Panc1 (cell line): Measurements from ENCODE around the gene SELENOM. TPM values are rescaled to one million over a fixed set of nuclear protein-coding genes. Genes with fewer than 3 reads are reported as not detected.

Experiments used
- ATAC-seq: fragments of 200-7000 bp; cut with Tn5 transposase; 2 replicates; pipeline ENCODE4 v1.9.1; 2020; ENCODE audit warnings: mild to moderate bottlenecking, moderate library complexity
- BruUV-seq: library from RNA; stranded (reverse); fragments of 400-500 nt; replicated peaks from 2 replicates; lab custom pipeline; 2021; lab: Mats Ljungman, UMichigan
- CTCF ChIA-PET: fragments of 300-600 bp; sonication (Branson Sonifier 250); formaldehyde crosslinking; loops from one replicate; lab custom pipeline; 2022; ENCODE audit warnings: antibody characterized with exemption; lab: Charles Lee
- POLR2A ChIA-PET: fragments of 300-600 bp; sonication (Branson Sonifier 250); formaldehyde crosslinking; loops from one replicate; lab custom pipeline; 2022; ENCODE audit warnings: antibody characterized with exemption; lab: Charles Lee
- DNase-seq: peaks from one replicate; pipeline ENCODE4 v3.0.0-alpha.2; 2010; ENCODE audit warnings: low read depth, low spot score
- H3K27ac ChIP-seq: 2 replicates; pipeline ENCODE4 v1.5.1; 2011; ENCODE audit warnings: mild to moderate bottlenecking, low read length, inconsistent platforms
- H3K27me3 ChIP-seq: fragments of 200-500 bp; sonication (Bioruptor generic); 2 replicates; pipeline ENCODE4 v1.6.0; 2014; ENCODE audit warnings: low read length, inconsistent platforms; ENCODE audit not compliant: control insufficient read depth, insufficient read depth
- H3K36me3 ChIP-seq: fragments of 200-500 bp; sonication (Bioruptor generic); 2 replicates; pipeline ENCODE4 v1.5.1; 2014; ENCODE audit warnings: inconsistent platforms, mild to moderate bottlenecking, low read length, moderate library complexity; ENCODE audit not compliant: control insufficient read depth, insufficient read depth
- H3K4me1 ChIP-seq: 2 replicates; pipeline ENCODE4 v1.5.1; 2011; ENCODE audit warnings: inconsistent platforms, mild to moderate bottlenecking, low read length, moderate library complexity; ENCODE audit not compliant: control insufficient read depth, insufficient read depth
- H3K4me3 ChIP-seq, 2 experiments: 2 replicates each; pipeline ENCODE4 v1.5.1; 2011 to 2012; ENCODE audit warnings: low read depth in 2 of 2, low read length in 2 of 2, mild to moderate bottlenecking in 2 of 2, inconsistent platforms in 1 of 2, moderate library complexity in 1 of 2
- H3K9me3 ChIP-seq: fragments of 200-500 bp; sonication (Bioruptor generic); 2 replicates; pipeline ENCODE4 v1.5.1; 2014; ENCODE audit warnings: low read depth, mild to moderate bottlenecking, inconsistent platforms, low read length, moderate library complexity; ENCODE audit not compliant: control insufficient read depth, insufficient read depth
- POLR2AphosphoS5 ChIP-seq: IDR thresholded peaks from 2 replicates; pipeline ENCODE4 v1.6.1; 2012; ENCODE audit warnings: mild to moderate bottlenecking, low read depth, low read length, moderate library complexity
- SIN3A ChIP-seq: IDR thresholded peaks from 2 replicates; pipeline ENCODE4 v1.6.1; 2012; ENCODE audit warnings: low read depth, mild to moderate bottlenecking, low read length, moderate library complexity, borderline replicate concordance; ENCODE audit not compliant: insufficient read depth
- TCF7L2 ChIP-seq: IDR thresholded peaks from 2 replicates; pipeline ENCODE4 v1.6.1; 2011; ENCODE audit warnings: mild to moderate bottlenecking, low read depth, low read length, inconsistent platforms
- in situ Hi-C: cut with HindIII; loops from 2 replicates; pipeline ENCODE4 v1.10.0; 2016; ENCODE audit warnings: low sequenced_read_pairs, low pct_unique_long_range_greater_than_20kb
- intact Hi-C: fragments of 100-400 bp; cut with micrococcal nuclease; formaldehyde crosslinking; loops from one replicate; pipeline ENCODE4 v1.10.0; 2022; ENCODE audit not compliant: unreplicated experiment
- total RNA-seq: library from RNA; stranded (reverse); gene quantifications from one replicate; pipeline ENCODE4 v1.2.1, GENCODE V29; 2021; ENCODE audit not compliant: unreplicated experiment
- TF ChIP-seq, protein P1 (sequence below), 2 experiments: IDR thresholded peaks; 2 replicates each; pipeline ENCODE4 v1.6.1; 2011 to 2012; ENCODE audit warnings: low read depth in 2 of 2, control low read depth in 1 of 2, low read length in 1 of 2, mild to moderate bottlenecking in 1 of 2, moderate library complexity in 1 of 2; ENCODE audit not compliant: insufficient read depth in 1 of 2
- TF ChIP-seq, protein P2 (sequence below): fragments of 450-650 bp; IDR thresholded peaks from 2 replicates; pipeline ENCODE4 v1.5.1; 2017; ENCODE audit warnings: mild to moderate bottlenecking

SELENOM gene
- total RNA-seq, 1 experiment from 2014 or later = 84.4 TPM

DNA sequence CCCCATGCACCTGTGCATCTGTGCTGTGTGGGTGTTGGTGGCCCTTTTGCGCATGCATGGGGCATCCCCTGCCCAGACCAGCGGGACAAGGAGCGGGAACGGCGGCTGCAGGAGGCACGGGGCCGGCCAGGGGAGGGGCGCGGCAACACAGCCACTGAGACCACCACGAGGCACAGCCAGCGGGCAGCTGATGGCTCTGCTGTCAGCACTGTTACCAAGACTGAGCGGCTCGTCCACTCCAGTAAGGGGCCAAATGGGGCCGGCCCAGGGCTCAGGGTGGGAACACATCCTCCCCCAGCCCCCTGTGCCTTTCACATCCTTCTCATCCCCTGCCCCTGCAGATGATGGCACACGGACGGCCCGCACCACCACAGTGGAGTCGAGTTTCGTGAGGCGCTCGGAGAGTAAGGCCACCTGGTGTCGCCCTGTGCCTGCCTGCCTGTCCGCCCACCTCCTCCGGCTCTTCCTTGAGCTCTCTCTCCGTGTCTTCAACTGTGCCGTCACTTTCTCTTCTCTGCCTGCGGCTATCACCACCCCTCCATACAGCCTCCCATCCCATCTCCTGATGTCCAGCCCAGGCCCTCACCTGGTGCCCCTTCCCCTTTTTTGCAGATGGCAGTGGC is 10.6 kb downstream of the SELENOM start:
- no peak overlapping the region for H3K4me3 ChIP-seq
- no peak for TF ChIP-seq TCF7L2
- POLR2A ChIA-PET = no interaction called here
- ATAC-seq = no peak
- H3K27me3 ChIP-seq = no peaks in the 10 kb centered on the region
- no TSS peak for BruUV-seq
- no peak overlapping the region for H3K27ac ChIP-seq
- CTCF ChIA-PET = interaction anchor here (0.5 kb wide), 1 partner anchor 90 kb away, joined by 4 read pairs; no protein-coding TSS in a partner anchor
- no peaks in the 10 kb centered on the region for H3K36me3 ChIP-seq
- intact Hi-C loops = no loop called here
- H3K4me1 ChIP-seq = no peaks in the 10 kb centered on the region
- no peaks in the 10 kb centered on the region for H3K9me3 ChIP-seq
- in situ Hi-C loops = no loop called here
- no peak for DNase-seq

- no TSS peak for BruUV-seq
- H3K4me3 ChIP-seq = no peak overlapping the region
- H3K36me3 ChIP-seq = no peaks in the 10 kb centered on the region
- ChIA-PET CTCF (interaction anchor here (0.9 kb wide), 1 partner anchor 45 kb away, joined by 3 read pairs; no protein-coding TSS in a partner anchor), POLR2A (interaction anchor here (0.7 kb wide), 1 partner anchor 23 kb away, joined by 5 read pairs; no protein-coding TSS in a partner anchor)
- DNase-seq (no peak), ATAC-seq (no peak)
- intact Hi-C loops (no loop called here), in situ Hi-C loops (no loop called here)
- no peaks in the 10 kb centered on the region for H3K4me1 ChIP-seq
- H3K27me3 ChIP-seq = no peaks in the 10 kb centered on the region
- H3K9me3 ChIP-seq = no peaks in the 10 kb centered on the region
- no peak overlapping the region for H3K27ac ChIP-seq
- TF ChIP-seq, protein P1, sequence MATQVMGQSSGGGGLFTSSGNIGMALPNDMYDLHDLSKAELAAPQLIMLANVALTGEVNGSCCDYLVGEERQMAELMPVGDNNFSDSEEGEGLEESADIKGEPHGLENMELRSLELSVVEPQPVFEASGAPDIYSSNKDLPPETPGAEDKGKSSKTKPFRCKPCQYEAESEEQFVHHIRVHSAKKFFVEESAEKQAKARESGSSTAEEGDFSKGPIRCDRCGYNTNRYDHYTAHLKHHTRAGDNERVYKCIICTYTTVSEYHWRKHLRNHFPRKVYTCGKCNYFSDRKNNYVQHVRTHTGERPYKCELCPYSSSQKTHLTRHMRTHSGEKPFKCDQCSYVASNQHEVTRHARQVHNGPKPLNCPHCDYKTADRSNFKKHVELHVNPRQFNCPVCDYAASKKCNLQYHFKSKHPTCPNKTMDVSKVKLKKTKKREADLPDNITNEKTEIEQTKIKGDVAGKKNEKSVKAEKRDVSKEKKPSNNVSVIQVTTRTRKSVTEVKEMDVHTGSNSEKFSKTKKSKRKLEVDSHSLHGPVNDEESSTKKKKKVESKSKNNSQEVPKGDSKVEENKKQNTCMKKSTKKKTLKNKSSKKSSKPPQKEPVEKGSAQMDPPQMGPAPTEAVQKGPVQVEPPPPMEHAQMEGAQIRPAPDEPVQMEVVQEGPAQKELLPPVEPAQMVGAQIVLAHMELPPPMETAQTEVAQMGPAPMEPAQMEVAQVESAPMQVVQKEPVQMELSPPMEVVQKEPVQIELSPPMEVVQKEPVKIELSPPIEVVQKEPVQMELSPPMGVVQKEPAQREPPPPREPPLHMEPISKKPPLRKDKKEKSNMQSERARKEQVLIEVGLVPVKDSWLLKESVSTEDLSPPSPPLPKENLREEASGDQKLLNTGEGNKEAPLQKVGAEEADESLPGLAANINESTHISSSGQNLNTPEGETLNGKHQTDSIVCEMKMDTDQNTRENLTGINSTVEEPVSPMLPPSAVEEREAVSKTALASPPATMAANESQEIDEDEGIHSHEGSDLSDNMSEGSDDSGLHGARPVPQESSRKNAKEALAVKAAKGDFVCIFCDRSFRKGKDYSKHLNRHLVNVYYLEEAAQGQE (IDR thresholded peaks at IDR 0.05; ENCODE audit: insufficient read depth in 1 of 2, low read depth in 2 of 2, low read length in 1 of 2) = no peak
- TF ChIP-seq SIN3A (no peak), POLR2AphosphoS5 (no peak), TCF7L2 (no peak)
- TF ChIP-seq, protein P2, sequence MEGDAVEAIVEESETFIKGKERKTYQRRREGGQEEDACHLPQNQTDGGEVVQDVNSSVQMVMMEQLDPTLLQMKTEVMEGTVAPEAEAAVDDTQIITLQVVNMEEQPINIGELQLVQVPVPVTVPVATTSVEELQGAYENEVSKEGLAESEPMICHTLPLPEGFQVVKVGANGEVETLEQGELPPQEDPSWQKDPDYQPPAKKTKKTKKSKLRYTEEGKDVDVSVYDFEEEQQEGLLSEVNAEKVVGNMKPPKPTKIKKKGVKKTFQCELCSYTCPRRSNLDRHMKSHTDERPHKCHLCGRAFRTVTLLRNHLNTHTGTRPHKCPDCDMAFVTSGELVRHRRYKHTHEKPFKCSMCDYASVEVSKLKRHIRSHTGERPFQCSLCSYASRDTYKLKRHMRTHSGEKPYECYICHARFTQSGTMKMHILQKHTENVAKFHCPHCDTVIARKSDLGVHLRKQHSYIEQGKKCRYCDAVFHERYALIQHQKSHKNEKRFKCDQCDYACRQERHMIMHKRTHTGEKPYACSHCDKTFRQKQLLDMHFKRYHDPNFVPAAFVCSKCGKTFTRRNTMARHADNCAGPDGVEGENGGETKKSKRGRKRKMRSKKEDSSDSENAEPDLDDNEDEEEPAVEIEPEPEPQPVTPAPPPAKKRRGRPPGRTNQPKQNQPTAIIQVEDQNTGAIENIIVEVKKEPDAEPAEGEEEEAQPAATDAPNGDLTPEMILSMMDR = no peak
Observed at GRCh38 chr22:31095637-31096249, 11.6 kb downstream of the SELENOM start.

GRCh38 chr22:31094741-31095140 is 12.6 kb downstream of the SELENOM start:
- BruUV-seq = no TSS peak
- ATAC-seq (no peak), DNase-seq (no peak)
- TF ChIP-seq SIN3A = no peak
- TF ChIP-seq, protein P2 = no peak
- no peak for TF ChIP-seq POLR2AphosphoS5
- POLR2A ChIA-PET = interaction anchor here (0.7 kb wide), 1 partner anchor 14 kb away, joined by 10 read pairs; no protein-coding TSS in a partner anchor
- CTCF ChIA-PET = interaction anchor here (0.6 to 0.7 kb wide), 2 partner anchors 9 to 162 kb away, joined by 8 read pairs; no protein-coding TSS in a partner anchor
- intact Hi-C loops = no loop called here
- in situ Hi-C loops = no loop called here
- Histone ChIP-seq H3K4me3 (no peak overlapping the region), H3K4me1 (no peaks in the 10 kb centered on the region), H3K27me3 (no peaks in the 10 kb centered on the region), H3K27ac (no peak overlapping the region), H3K9me3 (no peaks in the 10 kb centered on the region), H3K36me3 (no peaks in the 10 kb centered on the region)
